NCI-H1417 treated with DMSO at 0.1 percent for 48 hours (cell line): ENCODE measurements around the gene MEF2B.
A peak's percentile ranks its signal among the peaks of the same experiment; 100 is the strongest.
"Not testable (repeated sequence)": the region's sequence is repeated elsewhere in the genome, so short reads cannot be mapped to it uniquely, and the experiment has no call there.

Experiments used
- DNase-seq: peaks from one replicate; lab custom pipeline; 2025; lab: John Stamatoyannopoulos, UW

MEF2B gene

DNA sequence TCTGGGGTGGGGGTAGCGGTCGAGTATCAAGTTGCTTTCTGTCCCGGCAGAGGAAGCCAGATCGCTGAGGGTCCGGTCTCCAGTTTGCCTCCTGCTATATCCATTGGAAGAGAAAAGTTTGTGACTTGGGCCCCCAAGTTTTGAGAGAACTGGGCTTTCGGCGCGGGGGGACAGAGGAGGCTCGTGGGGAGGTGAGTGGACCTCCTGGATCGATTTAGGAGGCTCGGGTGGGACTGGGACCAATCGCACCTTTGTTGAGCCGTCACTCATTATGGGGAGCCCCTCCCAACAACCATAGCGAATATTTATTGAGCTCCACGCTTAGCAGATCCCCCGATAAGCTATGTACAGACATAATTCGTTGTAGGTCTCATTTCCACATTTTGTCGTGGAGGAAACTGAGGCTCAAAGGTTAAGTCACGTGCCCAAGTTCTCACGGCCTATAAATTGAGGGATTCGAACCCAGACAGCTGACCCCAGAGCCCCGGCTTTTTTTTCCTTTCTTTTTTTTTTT is 22.9 kb upstream of the MEF2B start:
- no peak for DNase-seq

- DNase-seq, result peak; percentile 98
Observed at GRCh38 chr19:19192078-19192882, 22.2 kb upstream of the MEF2B start, which contains the start of the genes BORCS8 and RFXANK. TSS of gene BORCS8 (minus strand) at chr19:19192152. CDS start at chr19:19192117, 35 bp downstream. TSS of gene RFXANK (plus strand) at chr19:19192258. CDS start at chr19:19193947, 1,689 bp downstream.

GRCh38 chr19:19191768-19192077 is 21.7 kb upstream of the MEF2B start:
- DNase-seq, result no peak

GRCh38 chr19:19186742-19187141 is 16.7 kb upstream of the MEF2B start:
- no peak for DNase-seq

DNA sequence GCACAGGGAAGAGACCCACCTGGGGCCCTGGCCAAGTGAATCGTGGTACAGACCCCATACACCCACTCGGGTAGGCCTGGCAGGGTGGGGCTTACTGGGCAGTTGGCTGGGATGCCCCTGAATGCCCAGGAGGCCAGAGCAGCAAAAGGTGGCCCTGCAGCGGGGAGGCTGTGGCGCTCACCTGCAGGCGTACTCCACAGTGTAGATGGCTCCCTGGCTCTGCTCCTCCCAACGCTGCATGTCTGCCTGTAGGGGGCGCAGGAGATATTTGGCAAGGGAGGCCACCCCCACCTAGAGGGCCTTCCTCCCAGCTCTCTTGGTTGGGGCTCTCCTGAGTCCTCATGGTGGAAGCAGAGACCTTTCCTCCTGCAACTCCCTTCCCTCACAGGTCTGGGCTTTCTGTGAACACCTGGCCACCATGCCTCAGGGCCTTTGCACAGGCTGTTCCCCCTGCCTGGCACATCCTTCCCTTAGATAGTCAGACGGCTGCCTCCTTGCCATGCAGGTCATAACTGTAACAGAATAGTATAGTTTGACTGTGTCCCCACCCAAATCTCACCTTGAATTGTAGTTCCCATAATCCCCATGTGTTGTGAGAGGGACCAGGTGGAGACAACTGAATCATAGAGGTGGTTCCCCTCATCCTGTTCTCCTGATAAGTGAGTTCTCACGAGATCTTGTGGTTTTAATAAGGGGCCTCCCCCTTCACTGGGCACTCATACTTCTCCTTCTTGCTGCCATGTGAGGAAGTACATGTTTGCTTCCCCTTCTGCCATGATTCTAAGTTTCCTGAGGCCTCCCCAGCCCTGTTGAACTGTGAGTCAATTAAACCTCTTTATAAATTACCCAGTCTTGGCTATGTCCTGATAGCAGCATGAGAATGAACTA is 16.0 kb upstream of the MEF2B start:
- DNase-seq, result no peak

GRCh38 chr19:19181488-19181998 is 11.5 kb upstream of the MEF2B start:
- no peak for DNase-seq

DNA sequence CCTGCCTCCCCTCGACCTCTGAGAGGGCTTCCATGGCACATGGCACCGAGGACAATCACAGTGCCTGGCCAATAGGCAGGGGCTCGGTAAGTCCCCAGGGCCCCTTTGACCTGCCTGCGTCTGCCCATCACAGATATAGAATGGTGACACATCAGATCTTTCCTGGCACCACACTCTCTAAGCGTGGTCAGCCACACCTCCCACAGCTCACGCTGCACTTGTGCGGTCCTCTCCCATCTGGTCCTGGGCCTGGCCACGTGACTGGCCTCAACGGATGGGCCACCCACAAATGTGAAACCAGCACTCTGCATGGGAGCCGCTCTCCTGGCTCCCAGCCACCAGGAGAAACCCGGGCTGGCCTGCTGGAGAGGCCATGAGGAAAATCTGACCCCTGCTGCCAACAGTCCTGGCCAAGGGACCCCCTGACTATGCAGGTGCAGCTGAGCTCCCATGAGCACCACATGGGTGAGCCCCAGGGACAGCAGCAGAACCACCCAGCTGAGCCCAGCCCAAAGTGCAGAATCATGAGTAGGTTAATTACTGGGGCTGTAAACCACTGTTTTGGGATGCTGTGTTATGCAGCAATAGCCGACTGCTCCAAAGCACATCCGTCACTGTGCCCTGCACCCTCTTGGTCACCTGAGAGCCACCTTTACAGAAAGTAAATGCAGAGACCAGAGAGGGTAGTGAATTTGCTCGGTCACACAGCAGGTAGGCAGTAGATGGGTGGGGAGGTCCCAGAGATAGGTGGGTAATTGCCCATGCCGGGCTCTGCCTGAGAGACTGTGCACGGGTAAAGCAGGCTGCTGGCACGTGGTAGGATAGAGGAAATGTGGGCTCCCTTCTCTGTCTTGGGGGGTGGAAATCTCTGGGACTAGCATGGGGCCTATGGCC is 9.7 kb upstream of the MEF2B start:
- DNase-seq, result no peak

DNA sequence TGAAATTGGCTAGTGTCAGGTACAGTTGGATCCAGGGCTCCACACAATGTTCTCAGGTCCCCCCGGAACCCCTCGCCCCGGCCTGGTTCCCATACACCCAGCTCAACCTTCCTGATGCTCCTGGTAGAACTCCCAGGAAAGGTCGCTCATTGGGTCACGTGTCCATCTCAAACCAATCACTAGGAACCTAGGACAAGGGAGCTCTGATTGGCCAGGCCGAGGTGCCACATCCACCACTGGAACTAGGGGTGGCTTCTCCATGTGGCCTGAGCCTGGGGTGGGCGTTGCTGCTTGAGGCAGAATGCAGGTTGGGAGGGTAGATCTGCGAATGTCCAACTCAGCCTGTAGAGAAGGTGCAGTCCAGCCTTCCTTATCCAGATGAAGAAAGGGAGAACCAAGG is 6.9 kb upstream of the MEF2B start:
- no peak for DNase-seq

GRCh38 chr19:19173243-19173642 is 3.2 kb upstream of the MEF2B start:
- not testable (repeated sequence) for DNase-seq

DNA sequence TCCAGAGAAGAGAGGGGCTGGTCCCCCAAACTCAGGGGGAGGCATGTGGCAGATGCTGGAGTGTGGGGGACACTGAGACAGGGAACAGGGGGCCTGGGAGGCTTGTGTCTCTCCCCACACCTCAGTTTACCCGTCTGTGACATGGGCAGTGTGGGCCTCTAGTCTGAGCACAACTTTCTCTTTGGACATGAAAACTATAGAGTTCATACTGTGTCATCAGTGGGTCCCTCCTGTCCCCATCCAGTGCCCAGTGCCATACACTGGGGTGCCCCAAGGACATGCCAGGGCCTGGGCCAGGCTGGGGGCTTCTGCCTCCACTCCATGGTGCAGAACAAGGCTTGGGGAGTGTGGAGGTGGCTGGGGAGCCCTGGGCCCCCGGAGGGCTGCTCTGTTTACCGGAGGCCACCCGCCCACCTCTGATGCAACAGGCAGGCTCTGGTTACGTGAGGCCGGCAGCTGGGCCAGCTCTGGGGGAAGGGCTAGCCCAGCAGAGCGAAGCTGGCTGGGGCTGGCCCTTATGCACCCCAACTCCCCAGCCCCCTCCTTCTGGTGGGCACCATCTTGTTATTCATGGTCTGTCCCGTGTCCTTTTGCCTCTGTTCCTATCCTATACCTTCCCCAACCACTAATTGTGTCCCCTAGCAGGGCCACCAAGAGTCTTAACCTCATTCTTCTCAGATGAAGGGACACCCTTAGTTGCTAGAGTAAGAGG is 1.9 kb upstream of the MEF2B start:
- DNase-seq, result no peak

DNA sequence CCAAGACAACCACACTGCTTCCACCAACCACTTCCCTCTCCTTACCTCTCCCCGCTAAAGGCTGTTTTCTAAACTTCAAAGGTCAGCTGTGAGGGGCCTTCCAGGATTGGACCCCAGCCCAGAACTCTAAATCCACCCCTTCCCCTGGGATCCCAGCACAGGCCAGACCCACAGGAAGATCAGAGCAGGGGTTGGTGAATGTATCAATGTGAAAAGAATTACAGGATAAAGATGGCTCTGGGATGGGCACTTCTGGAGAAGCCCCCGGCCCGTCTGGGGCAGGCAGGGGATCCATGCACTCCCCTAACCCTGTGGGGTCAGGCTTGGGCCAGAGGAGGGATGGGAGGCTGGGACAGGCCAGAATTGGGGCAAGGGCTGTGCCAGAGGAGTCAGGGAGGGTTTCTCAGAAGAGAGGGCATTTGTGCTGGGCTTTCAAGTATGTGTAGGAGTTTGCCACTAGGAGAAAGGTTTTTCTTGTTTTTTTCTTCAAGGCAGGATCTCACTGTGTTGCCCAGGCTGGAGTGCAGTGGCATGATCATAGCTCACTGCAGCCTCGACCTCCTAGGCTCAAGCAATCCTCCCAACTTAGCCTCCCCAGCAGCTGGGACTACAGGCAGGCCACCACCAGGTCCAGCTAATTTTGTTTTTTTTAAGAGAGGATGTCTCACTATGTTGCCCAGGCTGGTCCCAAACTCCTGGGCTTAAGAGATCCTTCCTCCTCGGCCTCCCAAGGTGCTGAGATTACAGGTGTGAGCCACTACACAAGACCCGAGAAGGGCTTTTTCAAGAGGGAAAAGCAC is 1.0 kb upstream of the MEF2B start:
- DNase-seq, result no peak

DNA sequence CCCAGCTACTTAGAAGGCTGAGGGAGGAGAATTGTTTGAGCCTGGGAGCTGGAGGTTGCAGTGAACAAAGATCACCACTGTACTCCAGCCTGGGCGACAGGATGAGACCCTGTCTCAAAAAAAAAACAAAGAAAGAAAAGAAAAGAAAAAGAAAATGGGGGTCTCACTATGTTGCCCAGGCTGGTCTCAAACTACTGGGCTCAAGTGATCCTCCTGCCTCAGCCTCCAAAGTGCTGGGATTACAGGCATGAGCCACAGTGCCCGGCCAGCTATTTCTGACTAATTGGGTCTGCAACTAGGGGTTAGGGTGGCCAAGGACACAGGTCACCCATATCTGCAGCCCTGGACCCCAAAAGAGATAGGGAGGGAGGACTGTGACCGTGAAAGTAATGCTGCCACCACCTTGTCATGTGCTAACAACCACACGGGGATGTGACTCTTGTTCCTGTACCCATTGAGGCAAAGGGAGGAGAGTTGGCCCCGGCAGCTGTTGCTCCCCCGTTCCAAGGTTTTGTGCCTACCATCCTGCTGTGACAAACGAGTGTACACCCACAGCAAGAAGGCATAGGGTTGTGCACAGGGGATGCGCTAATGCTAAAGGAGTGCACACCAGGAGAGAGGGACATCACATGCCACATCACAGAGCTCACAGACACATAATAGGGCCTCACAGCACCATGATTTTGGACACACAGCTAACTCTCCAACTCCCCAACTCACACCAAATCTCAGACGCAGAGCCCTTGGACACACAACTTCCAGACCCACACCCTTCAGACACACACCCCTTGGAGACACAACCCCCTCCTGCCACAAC is 619 bp downstream of the MEF2B start:
- no peak for DNase-seq

DNA sequence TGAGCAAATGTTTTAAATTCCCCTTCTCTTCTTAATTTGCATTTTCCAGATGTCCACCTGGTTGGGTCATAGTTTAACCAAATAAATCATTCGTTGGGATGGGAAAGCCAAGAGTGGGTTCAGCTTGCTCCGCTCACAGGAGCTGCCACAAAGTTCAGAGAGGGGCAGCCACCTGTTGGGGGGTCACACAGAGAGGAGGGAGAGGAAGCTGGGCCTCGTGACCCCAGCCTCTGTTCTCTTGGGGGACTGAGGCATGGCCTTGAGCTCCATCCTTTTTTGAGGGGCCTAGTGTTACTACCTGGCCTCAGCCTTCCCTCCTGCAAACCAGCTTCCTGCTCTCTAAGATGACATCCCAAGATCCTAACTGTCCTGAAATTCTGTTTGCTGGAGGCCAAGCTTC is 2.5 kb downstream of the MEF2B start:
- DNase-seq, result no peak

GRCh38 chr19:19165396-19165795 is 4.7 kb downstream of the MEF2B start:
- DNase-seq, result no peak

DNA sequence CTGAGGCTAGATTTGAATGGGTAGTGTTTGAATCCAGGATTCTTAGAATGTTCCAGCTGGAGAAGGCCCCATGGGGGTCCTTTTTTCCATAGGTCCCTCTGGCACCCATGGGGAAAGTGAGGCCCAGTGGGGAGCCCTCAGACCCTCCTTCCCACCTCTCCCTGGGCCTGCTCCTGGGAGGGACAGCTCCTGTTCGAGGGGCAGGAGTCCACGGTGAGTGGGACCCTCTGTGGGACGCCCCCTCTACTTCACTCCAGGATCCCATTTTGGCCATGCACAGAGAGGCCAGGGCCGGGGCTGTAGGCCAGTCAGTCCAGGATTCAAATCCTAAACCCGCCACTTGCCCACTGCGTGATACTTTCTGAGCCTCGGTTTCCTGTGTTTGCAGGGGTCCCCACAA is 7.6 kb downstream of the MEF2B start:
- no peak for DNase-seq

DNA sequence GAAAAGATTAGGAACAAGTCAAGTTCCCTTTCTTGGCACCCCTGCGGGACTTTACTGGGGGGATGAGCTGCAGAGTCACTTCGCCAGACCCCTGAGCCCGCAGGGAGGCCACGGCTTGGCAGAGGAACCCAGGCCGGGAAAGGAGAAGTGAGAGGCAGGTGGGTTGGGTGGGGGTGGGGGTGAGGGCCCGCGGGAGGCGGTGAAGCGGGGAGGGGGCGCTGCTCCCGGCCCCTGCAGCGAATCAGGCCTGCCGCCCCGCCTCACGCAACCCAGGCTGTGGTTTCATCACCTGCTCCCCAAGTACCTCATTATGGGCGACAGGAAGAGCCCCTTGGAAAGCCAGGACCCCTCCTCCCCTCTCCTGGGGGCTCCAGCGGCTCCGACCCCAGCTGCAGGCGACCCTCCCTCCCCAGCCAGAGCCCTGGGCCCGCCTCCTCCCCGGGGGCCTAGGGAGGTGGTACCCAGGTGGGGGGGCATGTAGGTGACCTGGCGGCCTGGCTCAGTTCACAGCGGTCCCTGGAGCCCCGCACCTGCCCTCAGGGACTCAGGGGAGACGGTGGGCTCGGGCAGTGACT is 9.5 kb downstream of the MEF2B start:
- no peak for DNase-seq

DNA sequence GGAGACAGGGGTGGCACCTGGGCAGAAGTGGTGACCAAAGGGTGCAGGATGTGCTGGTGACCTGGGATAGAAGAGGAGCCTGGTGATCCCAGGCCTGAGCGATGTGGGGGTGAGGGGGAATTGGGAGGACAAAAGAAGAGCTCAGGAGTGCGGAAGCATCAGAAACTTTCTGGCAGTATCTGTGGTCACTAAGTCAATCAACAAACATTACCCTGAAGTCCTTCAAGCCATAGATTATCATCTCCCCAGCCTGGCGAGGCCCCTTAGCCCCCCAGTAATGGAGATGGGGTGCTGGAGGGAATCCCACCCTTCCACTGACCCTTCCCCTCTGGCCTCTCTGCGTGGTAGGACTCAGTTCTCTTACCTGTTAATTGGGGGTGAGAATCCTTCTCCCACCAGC is 10.5 kb downstream of the MEF2B start:
- DNase-seq, result no peak

- no peak for DNase-seq
Observed at GRCh38 chr19:19157808-19158207, 12.3 kb downstream of the MEF2B start.
